Measurements from ENCODE around the gene VANGL2.

DNA sequence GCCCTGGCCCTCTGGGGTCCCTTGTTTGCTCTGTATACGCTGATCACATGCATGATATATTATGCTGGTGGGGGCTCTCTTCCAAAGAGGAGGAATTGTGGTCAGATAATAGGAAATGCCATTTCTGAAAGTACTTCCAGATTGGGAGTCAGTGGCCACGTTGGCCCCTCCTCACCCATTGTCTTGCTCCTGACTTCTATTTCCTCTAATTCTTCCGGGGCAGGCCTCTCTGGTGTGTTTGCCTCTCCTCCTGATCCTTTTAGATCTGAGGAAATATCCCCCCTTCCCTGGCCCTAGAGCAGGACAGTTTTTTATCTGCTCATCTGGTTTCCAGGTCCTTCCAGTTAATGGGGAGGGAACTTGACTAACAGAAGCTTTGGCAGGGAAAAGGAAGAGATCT is 2.9 kb downstream of the VANGL2 start:
- TF ChIP-seq, protein P1, sequence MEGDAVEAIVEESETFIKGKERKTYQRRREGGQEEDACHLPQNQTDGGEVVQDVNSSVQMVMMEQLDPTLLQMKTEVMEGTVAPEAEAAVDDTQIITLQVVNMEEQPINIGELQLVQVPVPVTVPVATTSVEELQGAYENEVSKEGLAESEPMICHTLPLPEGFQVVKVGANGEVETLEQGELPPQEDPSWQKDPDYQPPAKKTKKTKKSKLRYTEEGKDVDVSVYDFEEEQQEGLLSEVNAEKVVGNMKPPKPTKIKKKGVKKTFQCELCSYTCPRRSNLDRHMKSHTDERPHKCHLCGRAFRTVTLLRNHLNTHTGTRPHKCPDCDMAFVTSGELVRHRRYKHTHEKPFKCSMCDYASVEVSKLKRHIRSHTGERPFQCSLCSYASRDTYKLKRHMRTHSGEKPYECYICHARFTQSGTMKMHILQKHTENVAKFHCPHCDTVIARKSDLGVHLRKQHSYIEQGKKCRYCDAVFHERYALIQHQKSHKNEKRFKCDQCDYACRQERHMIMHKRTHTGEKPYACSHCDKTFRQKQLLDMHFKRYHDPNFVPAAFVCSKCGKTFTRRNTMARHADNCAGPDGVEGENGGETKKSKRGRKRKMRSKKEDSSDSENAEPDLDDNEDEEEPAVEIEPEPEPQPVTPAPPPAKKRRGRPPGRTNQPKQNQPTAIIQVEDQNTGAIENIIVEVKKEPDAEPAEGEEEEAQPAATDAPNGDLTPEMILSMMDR (IDR thresholded peaks at IDR 0.05), result no peak
- TF ChIP-seq POLR2A (IDR thresholded peaks at IDR 0.05), result no peak
